LNCAP (cell line): Measurements from ENCODE around the gene ATP8A1.
A peak's percentile ranks its signal among the peaks of the same experiment; 100 is the strongest.

ENCODE experiments used
- CTCF ChIP-seq: fragments of 450-650 bp; IDR thresholded peaks from 2 replicates; pipeline ENCODE4 v1.5.1; 2017; ENCODE audit warnings: mild to moderate bottlenecking

Gene ATP8A1

GRCh38 chr4:42417550-42417949, 239.4 kb downstream of the ATP8A1 start:
- no peak for TF ChIP-seq CTCF

GRCh38 chr4:42416017-42416416, 240.9 kb downstream of the ATP8A1 start:
- TF ChIP-seq CTCF = no peak

- TF ChIP-seq CTCF = no peak
Observed at GRCh38 chr4:42415281-42415680, 241.6 kb downstream of the ATP8A1 start.

- no peak for TF ChIP-seq CTCF
Observed at GRCh38 chr4:42412251-42412650, 244.7 kb downstream of the ATP8A1 start.

- no peak for TF ChIP-seq CTCF
Observed at GRCh38 chr4:42411803-42412202, 245.1 kb downstream of the ATP8A1 start.

DNA sequence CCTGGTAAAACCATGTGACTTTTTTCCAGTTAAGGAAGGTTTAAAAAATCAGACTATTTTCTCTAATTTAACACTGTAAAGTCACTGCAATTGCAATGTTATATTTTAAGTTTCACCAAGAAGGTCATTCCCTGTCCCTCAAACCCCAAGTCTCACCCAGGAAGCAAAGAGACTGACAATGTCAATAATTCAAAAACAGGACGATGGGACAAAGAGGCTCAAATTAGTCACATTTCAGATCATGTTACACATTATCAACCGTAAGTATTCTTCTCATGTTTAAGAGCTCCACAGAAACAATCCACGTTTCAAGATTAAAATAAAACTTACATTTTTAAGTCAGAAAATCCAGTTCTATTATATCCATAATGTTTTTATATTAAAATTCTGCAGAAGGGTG, 246.5 kb downstream of the ATP8A1 start:
- no peak for TF ChIP-seq CTCF

- no peak for TF ChIP-seq CTCF
Observed at GRCh38 chr4:42404001-42404400, 252.9 kb downstream of the ATP8A1 start.

- TF ChIP-seq CTCF = peak; percentile 66
Observed at GRCh38 chr4:42401171-42401570, 255.7 kb downstream of the ATP8A1 start.
